RWPE1 (cell line): Measurements from ENCODE around the gene DRC7.
"Not testable (repeated sequence)": the region's sequence is repeated elsewhere in the genome, so short reads cannot be mapped to it uniquely, and the experiment has no call there.

ENCODE experiments used
- CTCF ChIA-PET: fragments of 350-600 bp; sonication (Branson Sonifier 250); formaldehyde crosslinking; extraction: SDS; loops from one replicate; lab custom pipeline; 2021; lab: Yijun Ruan, JAX
- POLR2A ChIA-PET: fragments of 400-600 bp; formaldehyde crosslinking; extraction: SDS; loops from one replicate; lab custom pipeline; 2020; ENCODE audit warnings: antibody characterized with exemption; ENCODE audit not compliant: low non-redundant PET; lab: Yijun Ruan, JAX
- DNase-seq: peaks from one replicate; pipeline ENCODE4 v3.0.0; 2012; ENCODE audit warnings: low spot score
- H3K27ac ChIP-seq: fragments of 450-650 bp; 2 replicates; pipeline ENCODE4 v1.5.1; 2017
- CTCF ChIP-seq: fragments of 450-650 bp; conservative IDR thresholded peaks from 2 replicates; pipeline ENCODE4 v1.5.1; 2017; ENCODE audit warnings: low read depth, mild to moderate bottlenecking

Gene DRC7

GRCh38 chr16:57725554-57725953 is 30.9 kb downstream of the DRC7 start:
- ChIA-PET POLR2A (no interaction called here), CTCF (interaction anchor here (1.2 kb wide), 1 partner anchor 149 kb away, joined by 3 read pairs; no protein-coding TSS in a partner anchor)
- H3K27ac ChIP-seq, result no peak overlapping the region
- TF ChIP-seq CTCF, result no peak
- DNase-seq, result no peak

GRCh38 chr16:57725976-57726375 is 31.4 kb downstream of the DRC7 start:
- ChIA-PET POLR2A (no interaction called here), CTCF (interaction anchor here (1.2 kb wide), 1 partner anchor 149 kb away, joined by 3 read pairs; no protein-coding TSS in a partner anchor)
- H3K27ac ChIP-seq, result no peak overlapping the region
- DNase-seq, result no peak
- TF ChIP-seq CTCF, result no peak

- ChIA-PET CTCF (interaction anchor here (1.2 kb wide), 1 partner anchor 150 kb away, joined by 3 read pairs; no protein-coding TSS in a partner anchor), POLR2A (no interaction called here)
- no peak for TF ChIP-seq CTCF
- H3K27ac ChIP-seq, result no peak overlapping the region
- DNase-seq, result no peak
These were observed 31.9 kb downstream of the DRC7 start for GRCh38 chr16:57726433-57726947.

DNA sequence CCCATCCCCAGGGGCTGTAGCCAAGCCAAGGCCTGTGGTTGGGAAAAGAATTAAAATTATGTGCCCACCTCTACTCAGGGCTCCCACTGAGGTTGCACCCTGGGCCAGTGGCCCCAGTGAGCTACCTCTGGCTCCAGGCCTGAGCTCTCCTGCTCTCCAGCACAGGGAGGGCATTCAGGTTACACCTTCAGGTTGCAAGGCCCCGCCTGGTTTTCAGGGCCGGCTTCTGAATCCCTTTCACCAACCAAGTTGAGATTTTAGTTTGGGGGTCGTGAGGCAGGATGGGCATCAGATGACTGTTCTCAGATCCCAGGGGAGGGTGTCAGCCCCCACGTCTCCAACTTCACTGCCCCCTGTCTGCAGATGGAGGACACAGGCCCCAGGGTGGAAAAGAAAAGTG is 33.0 kb downstream of the DRC7 start:
- CTCF ChIA-PET, result no interaction called here
- POLR2A ChIA-PET, result no interaction called here

DNA sequence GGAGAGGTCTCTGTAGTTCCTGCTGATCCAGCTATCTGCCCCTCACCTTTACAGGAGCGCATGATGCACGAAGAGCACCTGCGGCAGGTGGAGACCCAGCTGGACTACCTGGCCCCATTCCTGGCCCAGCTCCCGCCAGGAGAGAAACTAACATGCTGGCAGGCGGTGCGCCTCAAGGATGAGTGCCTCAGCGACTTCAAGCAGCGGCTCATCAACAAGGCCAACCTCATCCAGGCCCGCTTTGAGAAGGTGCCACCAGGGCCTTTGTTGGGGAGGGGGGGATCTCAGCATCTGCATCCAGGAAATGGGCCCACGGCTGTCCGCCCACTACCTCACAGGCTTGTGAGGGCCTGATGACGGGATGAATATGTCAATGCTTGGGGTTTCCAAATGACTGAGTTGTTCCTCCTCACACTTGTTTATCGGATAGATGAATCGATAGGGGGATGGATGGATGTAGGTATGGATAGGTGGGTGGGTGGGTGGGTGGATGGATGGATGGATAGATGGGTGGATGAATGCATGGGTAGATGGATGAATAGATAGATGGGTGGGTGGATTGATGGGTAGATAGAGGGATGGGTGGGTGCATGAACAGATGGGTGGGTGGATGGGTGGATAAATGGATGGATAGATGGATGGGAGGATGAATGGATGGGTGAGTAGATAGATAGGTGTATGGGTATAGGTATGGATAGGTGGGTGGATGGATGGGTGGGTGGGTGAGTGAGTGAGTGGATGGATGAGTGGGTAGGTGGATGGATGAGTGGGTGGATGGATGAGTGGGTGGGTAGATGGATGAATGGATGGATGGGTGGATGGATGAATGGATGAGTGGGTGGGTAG is 34.0 kb downstream of the DRC7 start:
- POLR2A ChIA-PET, result no interaction called here
- DNase-seq, result no peak
- CTCF ChIA-PET, result no interaction called here
- no peak overlapping the region for H3K27ac ChIP-seq
- TF ChIP-seq CTCF, result no peak

More for the DNA sequence above, 33.0 kb downstream of the DRC7 start:
- no peak for TF ChIP-seq CTCF
- no peak for DNase-seq
- H3K27ac ChIP-seq, result no peak overlapping the region

DNA sequence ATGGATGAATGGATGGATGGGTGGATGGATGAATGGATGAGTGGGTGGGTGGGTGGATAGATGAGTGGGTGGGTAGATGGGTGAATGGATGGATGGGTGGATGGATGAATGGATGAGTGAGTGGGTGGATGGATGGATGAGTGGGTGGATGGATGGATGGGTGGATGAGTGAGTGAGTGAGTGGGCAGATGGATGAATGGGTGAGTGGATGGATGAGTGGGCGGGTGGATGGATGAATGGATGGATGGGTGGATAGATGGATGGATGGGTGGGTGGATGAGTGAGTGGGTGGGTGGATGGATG is 34.5 kb downstream of the DRC7 start:
- DNase-seq, result no peak
- no peak for TF ChIP-seq CTCF
- CTCF ChIA-PET, result no interaction called here
- POLR2A ChIA-PET, result no interaction called here
- no peak overlapping the region for H3K27ac ChIP-seq

- CTCF ChIA-PET, POLR2A ChIA-PET, H3K27ac ChIP-seq, DNase-seq: not testable (repeated sequence)
These were observed 35.2 kb downstream of the DRC7 start for GRCh38 chr16:57729852-57730251.
